CD4-positive, alpha-beta memory T cell (primary cell): Measurements from ENCODE around the gene TAF6. TPM values are rescaled to one million over a fixed set of nuclear protein-coding genes. Genes with fewer than 3 reads are reported as not detected.

Source experiments
- CTCF ChIA-PET: fragments of 350-600 bp; sonication (Branson Sonifier 250); formaldehyde crosslinking; loops from one replicate; lab custom pipeline; 2021; ENCODE audit warnings: inconsistent platforms; ENCODE audit not compliant: partially characterized antibody; lab: Charles Lee
- POLR2A ChIA-PET: fragments of 350-600 bp; sonication (Branson Sonifier 250); formaldehyde crosslinking; loops from one replicate; lab custom pipeline; 2021; ENCODE audit not compliant: partially characterized antibody; lab: Charles Lee
- DNase-seq, 5 donors: peaks; one replicate each; pipeline versions ENCODE4 v3.0.0 to v3.0.0-alpha.2; 2020 to 2022; ENCODE audit warnings: mixed read lengths in 1 of 5
- H3K27ac ChIP-seq: one replicate; pipeline ENCODE4 v1.7.0; 2013; ENCODE audit warnings: low read depth, low read length
- H3K27me3 ChIP-seq: 2 replicates; pipeline ENCODE4 v1.7.0; 2013; ENCODE audit warnings: mild to moderate bottlenecking, low read length, moderate library complexity; ENCODE audit not compliant: insufficient read depth
- H3K36me3 ChIP-seq: 2 replicates; pipeline ENCODE4 v1.7.0; 2013; ENCODE audit warnings: mild to moderate bottlenecking, low read length, moderate library complexity; ENCODE audit not compliant: insufficient read depth
- H3K4me1 ChIP-seq: 2 replicates; pipeline ENCODE4 v1.7.0; 2013; ENCODE audit warnings: mild to moderate bottlenecking, low read length, moderate library complexity; ENCODE audit not compliant: insufficient read depth
- H3K4me3 ChIP-seq, 2 donors: one replicate each; pipeline ENCODE4 v1.7.0; 2013; ENCODE audit warnings: low read length in 2 of 2, mild to moderate bottlenecking in 1 of 2
- H3K9me3 ChIP-seq, 2 donors: one replicate each; pipeline ENCODE4 v1.7.0; 2013; ENCODE audit warnings: low read length in 2 of 2, control low read depth in 1 of 2; ENCODE audit not compliant: control insufficient read depth in 1 of 2
- H3K27ac Mint-ChIP-seq, 7 donors: one replicate each; pipeline ENCODE4 v1.8.0; 2020 to 2021; ENCODE audit warnings: mixed read lengths in 7 of 7, mild to moderate bottlenecking in 6 of 7, inconsistent platforms in 3 of 7, moderate library complexity in 3 of 7
- H3K27me3 Mint-ChIP-seq, 2 donors: one replicate each; pipeline ENCODE4 v1.8.0; 2020 to 2021; ENCODE audit warnings: mixed read lengths in 2 of 2
- H3K36me3 Mint-ChIP-seq, 2 donors: one replicate each; pipeline ENCODE4 v1.8.0; 2020 to 2021; ENCODE audit warnings: mixed read lengths in 2 of 2, inconsistent platforms in 1 of 2, mild to moderate bottlenecking in 1 of 2
- H3K4me1 Mint-ChIP-seq, 4 donors: one replicate each; pipeline ENCODE4 v1.8.0; 2020 to 2021; ENCODE audit warnings: mixed read lengths in 4 of 4, mild to moderate bottlenecking in 1 of 4
- H3K4me3 Mint-ChIP-seq, 8 donors: one replicate each; pipeline ENCODE4 v1.8.0; 2020 to 2021; ENCODE audit warnings: mixed read lengths in 8 of 8, mild to moderate bottlenecking in 7 of 8, moderate library complexity in 6 of 8, inconsistent platforms in 3 of 8
- H3K9me3 Mint-ChIP-seq, 8 donors: one replicate each; pipeline ENCODE4 v1.8.0; 2020 to 2021; ENCODE audit warnings: mixed read lengths in 8 of 8, mild to moderate bottlenecking in 5 of 8, inconsistent platforms in 3 of 8, moderate library complexity in 1 of 8
- intact Hi-C: fragments of 100-400 bp; cut with micrococcal nuclease; formaldehyde crosslinking; loops from one replicate; pipeline ENCODE4 v1.15.1; 2023
- polyA plus RNA-seq, 2 donors: library from polyadenylated mRNA; unstranded; fragments of 300-500 nt; fragmentation: Illumina TruSeq; gene quantifications; one replicate each; pipeline ENCODE4 v1.2.3, GENCODE V29; 2021
- total RNA-seq, 2 experiments: library from RNA; stranded (reverse); gene quantifications; one replicate each; pipeline ENCODE4 v1.2.3, GENCODE V29; 2021

TAF6 gene
- total and polyA plus RNA-seq, 4 experiments from 2014 or later, result 25.3 to 62.2 (median 48.4) TPM

DNA sequence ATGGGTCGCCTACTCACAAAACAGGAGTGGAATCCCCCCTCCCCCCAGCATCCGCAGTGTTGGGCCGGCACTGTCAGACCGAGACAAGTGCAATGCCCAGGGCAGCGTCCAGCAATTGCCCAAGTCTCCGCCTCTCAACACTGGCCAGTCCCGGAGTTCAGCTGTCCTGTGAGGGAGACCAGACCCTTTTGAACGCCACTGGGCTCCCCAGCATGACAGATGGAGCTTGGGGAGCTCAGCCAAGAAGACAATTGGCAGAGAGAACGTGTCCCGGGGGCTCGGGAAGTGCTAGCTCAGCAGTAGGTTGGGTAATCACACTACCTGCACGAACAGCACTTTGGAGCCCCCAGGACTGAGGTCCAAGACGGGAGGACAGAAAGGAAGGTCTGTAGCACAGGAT is 25.7 kb downstream of the TAF6 start:
- ChIA-PET POLR2A (interaction anchor here (2.0 kb wide), 1 partner anchor 33 kb away, joined by 5 read pairs; the partner anchor contains the start of gene MBLAC1), CTCF (interaction anchor here (1.5 kb wide), 1 partner anchor 11 kb away, joined by 4 read pairs; no protein-coding TSS in a partner anchor)
- Mint-ChIP-seq H3K4me3 (peak overlapping the region in 1 of 8 donors; percentile 18), H3K4me1 (peaks cover 14 to 41% (median 26%) of the 10 kb centered on the region in 4 donors), H3K9me3 (peaks cover 0 to 4% (median 0%) of the 10 kb centered on the region in 8 donors), H3K27me3 (no peaks in the 10 kb centered on the region), H3K27ac (peak overlapping the region in 1 of 7 donors; percentile 79), H3K36me3 (peaks cover 57 to 86% of the 10 kb centered on the region in 2 donors)
- no peaks in the 10 kb centered on the region for H3K27me3 ChIP-seq
- no peak for DNase-seq
- H3K36me3 ChIP-seq, result peaks cover 79% of the 10 kb centered on the region
- H3K27ac ChIP-seq, result no peak overlapping the region
- peaks cover 15% of the 10 kb centered on the region for H3K4me1 ChIP-seq
- intact Hi-C loops, result no loop called here
- H3K4me3 ChIP-seq, result no peak overlapping the region
- H3K9me3 ChIP-seq, result no peaks in the 10 kb centered on the region

DNA sequence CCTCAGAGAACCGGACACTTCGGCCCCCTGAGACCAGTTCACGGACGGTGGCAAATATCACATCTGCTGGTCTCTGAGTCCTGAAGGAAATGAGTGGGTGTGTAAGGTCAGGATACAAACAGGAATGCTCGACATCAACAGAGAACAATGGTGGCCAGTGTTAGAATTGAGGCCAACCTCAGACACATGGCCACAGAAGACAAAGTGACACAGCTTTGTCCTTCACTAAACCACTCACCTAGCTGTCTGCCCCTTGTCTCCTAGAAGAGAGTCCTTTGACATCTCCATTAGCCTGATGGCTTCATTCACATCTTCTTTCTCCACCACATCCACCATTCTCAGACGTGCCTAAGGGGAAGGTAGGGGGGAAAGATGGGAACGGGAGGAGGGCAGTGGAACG is 26.1 kb downstream of the TAF6 start:
- H3K27ac Mint-ChIP-seq, result peak overlapping the region in 1 of 7 donors; percentile 79

DNA sequence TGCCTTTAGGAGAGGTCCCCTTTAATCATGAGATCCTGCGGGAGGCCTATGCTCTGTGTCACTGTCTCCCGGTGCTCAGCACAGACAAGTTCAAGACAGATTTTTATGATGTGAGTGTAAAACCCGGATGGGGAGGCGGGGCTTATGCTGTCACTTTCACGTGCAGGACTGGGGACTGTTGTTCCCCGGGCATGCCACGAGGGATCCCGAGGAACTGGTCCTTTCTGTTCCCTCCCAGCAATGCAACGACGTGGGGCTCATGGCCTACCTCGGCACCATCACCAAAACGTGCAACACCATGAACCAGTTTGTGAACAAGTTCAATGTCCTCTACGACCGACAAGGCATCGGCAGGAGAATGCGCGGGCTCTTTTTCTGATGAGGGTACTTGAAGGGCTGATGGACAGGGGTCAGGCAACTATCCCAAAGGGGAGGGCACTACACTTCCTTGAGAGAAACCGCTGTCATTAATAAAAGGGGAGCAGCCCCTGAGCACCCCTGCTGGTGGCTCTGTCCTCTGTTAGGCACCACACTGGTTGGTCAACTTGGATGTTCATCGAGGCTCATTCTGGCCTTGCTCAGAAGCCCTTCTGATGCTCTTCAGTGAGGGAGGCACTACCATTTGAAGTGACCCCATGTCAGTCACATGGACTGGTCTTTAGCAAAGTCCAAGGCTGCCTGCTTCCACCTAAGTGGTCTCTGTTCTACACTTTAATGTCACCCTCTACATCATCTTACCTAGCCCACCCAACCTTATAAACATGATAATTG is 27.6 kb downstream of the TAF6 start:
- peak overlapping the region in 4 of 7 donors; percentile 19 to 90 (median 59) for H3K27ac Mint-ChIP-seq
- peaks cover 63% of the 10 kb centered on the region for H3K36me3 ChIP-seq
- CTCF ChIA-PET, result no interaction called here

More for the DNA sequence above, 26.1 kb downstream of the TAF6 start:
- H3K27me3 Mint-ChIP-seq, result no peaks in the 10 kb centered on the region
- H3K36me3 ChIP-seq, result peaks cover 75% of the 10 kb centered on the region
- no peak overlapping the region for H3K4me3 ChIP-seq
- H3K36me3 Mint-ChIP-seq, result peaks cover 54 to 83% of the 10 kb centered on the region in 2 donors
- CTCF ChIA-PET, result interaction anchor here (1.5 kb wide), 1 partner anchor 10 kb away, joined by 4 read pairs; no protein-coding TSS in a partner anchor
- no peaks in the 10 kb centered on the region for H3K27me3 ChIP-seq
- intact Hi-C loops, result no loop called here
- H3K4me1 ChIP-seq, result peaks cover 17% of the 10 kb centered on the region
- H3K27ac ChIP-seq, result no peak overlapping the region
- H3K9me3 Mint-ChIP-seq, result peaks cover 0 to 4% (median 0%) of the 10 kb centered on the region in 8 donors
- H3K9me3 ChIP-seq, result no peaks in the 10 kb centered on the region
- no peak for DNase-seq
- POLR2A ChIA-PET, result interaction anchor here (2.0 kb wide), 1 partner anchor 34 kb away, joined by 5 read pairs; the partner anchor contains the start of gene MBLAC1
- peak overlapping the region in 1 of 8 donors; percentile 18 for H3K4me3 Mint-ChIP-seq
- H3K4me1 Mint-ChIP-seq, result peaks cover 16 to 41% (median 25%) of the 10 kb centered on the region in 4 donors

GRCh38 chr7:100090527-100091410 is 28.4 kb downstream of the TAF6 start:
- H3K4me3 Mint-ChIP-seq, result peak overlapping the region in 6 of 8 donors; percentile 58 to 94 (median 78)
- peaks cover 38 to 64% of the 10 kb centered on the region in 2 donors for H3K36me3 Mint-ChIP-seq
- peak overlapping the region; percentile 39 to 90 (median 44) for H3K27ac Mint-ChIP-seq
- intact Hi-C loops, result no loop called here
- no peaks in the 10 kb centered on the region for H3K27me3 Mint-ChIP-seq
- Histone ChIP-seq H3K4me3 (no peak overlapping the region), H3K27me3 (no peaks in the 10 kb centered on the region), H3K27ac (no peak overlapping the region), H3K4me1 (peaks cover 16% of the 10 kb centered on the region), H3K36me3 (peaks cover 56% of the 10 kb centered on the region), H3K9me3 (no peaks in the 10 kb centered on the region)
- ChIA-PET CTCF (interaction anchor here (1.6 to 3.0 kb wide), 2 partner anchors 8 to 11 kb away, joined by 4 to 19 read pairs; partner anchors contain the start of genes AP4M1 and MCM7), POLR2A (interaction anchor here (0.5 to 6.2 kb wide), 5 partner anchors 10 to 257 kb away, joined by 3 to 83 read pairs (median 3); partner anchors contain the start of genes AP4M1, LAMTOR4 and MCM7)
- peaks cover 0 to 4% (median 0%) of the 10 kb centered on the region in 8 donors for H3K9me3 Mint-ChIP-seq
- DNase-seq, result peak in 1 of 5 donors; percentile 33
- peaks cover 15 to 38% (median 29%) of the 10 kb centered on the region in 4 donors for H3K4me1 Mint-ChIP-seq

More for the DNA sequence above, 27.6 kb downstream of the TAF6 start:
- POLR2A ChIA-PET, result interaction anchor here (0.9 to 6.2 kb wide), 3 partner anchors 9 to 57 kb away, joined by 4 to 83 read pairs (median 5); partner anchors contain the start of genes AP4M1, LAMTOR4, MBLAC1 and MCM7
- DNase-seq, result no peak
- no peaks in the 10 kb centered on the region for H3K9me3 ChIP-seq
- H3K27ac ChIP-seq, result no peak overlapping the region
- H3K4me3 ChIP-seq, result no peak overlapping the region
- H3K27me3 ChIP-seq, result no peaks in the 10 kb centered on the region
- H3K36me3 Mint-ChIP-seq, result peaks cover 43 to 71% of the 10 kb centered on the region in 2 donors
- no peaks in the 10 kb centered on the region for H3K27me3 Mint-ChIP-seq
- H3K4me3 Mint-ChIP-seq, result peak overlapping the region in 3 of 8 donors; percentile 19 to 86 (median 43)
- peaks cover 16% of the 10 kb centered on the region for H3K4me1 ChIP-seq
- peaks cover 0 to 4% (median 0%) of the 10 kb centered on the region in 8 donors for H3K9me3 Mint-ChIP-seq
- peaks cover 15 to 41% (median 29%) of the 10 kb centered on the region in 4 donors for H3K4me1 Mint-ChIP-seq
- intact Hi-C loops, result no loop called here

GRCh38 chr7:100089458-100090196 is 29.5 kb downstream of the TAF6 start:
- Mint-ChIP-seq H3K27ac (peak overlapping the region; percentile 90 to 96 (median 94)), H3K27me3 (no peaks in the 10 kb centered on the region), H3K4me1 (peaks cover 15 to 35% (median 29%) of the 10 kb centered on the region in 4 donors), H3K4me3 (peak overlapping the region; percentile 86 to 94 (median 91)), H3K9me3 (peaks cover 0 to 2% (median 0%) of the 10 kb centered on the region in 8 donors), H3K36me3 (peaks cover 29 to 54% of the 10 kb centered on the region in 2 donors)
- ChIA-PET CTCF (interaction anchor here (1.0 to 3.0 kb wide), 3 partner anchors 7 to 43 kb away, joined by 3 to 19 read pairs (median 4); partner anchors contain the start of genes AP4M1 and MCM7), POLR2A (interaction anchor here (0.7 to 6.2 kb wide), 9 partner anchors 9 to 339 kb away, joined by 3 to 83 read pairs (median 3); partner anchors contain the start of genes AP4M1, CNPY4, MBLAC1 and MCM7)
- no peaks in the 10 kb centered on the region for H3K9me3 ChIP-seq
- no peaks in the 10 kb centered on the region for H3K27me3 ChIP-seq
- peak overlapping the region; percentile 76 for H3K27ac ChIP-seq
- H3K4me3 ChIP-seq, result peak overlapping the region; percentile 57 to 58
- peaks cover 16% of the 10 kb centered on the region for H3K4me1 ChIP-seq
- intact Hi-C loops, result loop anchor here (10.0 kb wide), 1 partner anchor 535 kb away; the partner anchor contains the start of genes FAM200A and ZNF655
- peaks cover 45% of the 10 kb centered on the region for H3K36me3 ChIP-seq
- DNase-seq, result no peak
